CD4-positive, CD25-positive, alpha-beta regulatory T cell (primary cell): Measurements from ENCODE around the gene SF3B4. TPM values are rescaled to one million over a fixed set of nuclear protein-coding genes. Genes with fewer than 3 reads are reported as not detected.
A peak's percentile ranks its signal among the peaks of the same experiment; 100 is the strongest.
"Not testable (repeated sequence)": the region's sequence is repeated elsewhere in the genome, so short reads cannot be mapped to it uniquely, and the experiment has no call there.

Experiments
- ATAC-seq, 2 donors: fragments of 150-1000 bp; cut with Tn5 transposase; one replicate each; pipeline ENCODE4 v1.10.0; 2021; ENCODE audit warnings: low read depth in 2 of 2, moderate number of reproducible peaks in 2 of 2, moderate library complexity in 1 of 2
- DNase-seq, 3 donors: peaks; one replicate each; pipeline versions ENCODE4 v3.0.0 to v3.0.0-alpha.2; 2012 to 2022; ENCODE audit warnings: mixed read lengths in 1 of 3
- H3K27ac ChIP-seq: one replicate; pipeline ENCODE4 v1.7.0; 2013; ENCODE audit warnings: mild to moderate bottlenecking, low read length; ENCODE audit not compliant: insufficient read depth, poor library complexity, severe bottlenecking
- H3K27me3 ChIP-seq: one replicate; pipeline ENCODE4 v1.7.0; 2013; ENCODE audit warnings: low read length; ENCODE audit not compliant: control insufficient read depth, insufficient read depth
- H3K36me3 ChIP-seq: one replicate; pipeline ENCODE4 v1.7.0; 2013; ENCODE audit warnings: mild to moderate bottlenecking, low read length, moderate library complexity; ENCODE audit not compliant: control insufficient read depth, insufficient read depth
- H3K4me1 ChIP-seq: 2 replicates; pipeline ENCODE4 v1.7.0; 2013; ENCODE audit warnings: mild to moderate bottlenecking, low read length; ENCODE audit not compliant: insufficient read depth, control insufficient read depth, poor library complexity, severe bottlenecking
- H3K4me3 ChIP-seq: one replicate; pipeline ENCODE4 v1.7.0; 2013; ENCODE audit warnings: low read depth, mild to moderate bottlenecking, low read length, moderate library complexity
- H3K9me3 ChIP-seq, 2 experiments: 1 replicate in 1 of 2; 2 replicates in 1 of 2; pipeline ENCODE4 v1.7.0; 2013; ENCODE audit warnings: low read length in 2 of 2, mild to moderate bottlenecking in 1 of 2, moderate library complexity in 1 of 2; ENCODE audit not compliant: control insufficient read depth in 2 of 2
- H3K27ac Mint-ChIP-seq, 3 donors: one replicate each; pipeline ENCODE4 v1.8.0; 2020 to 2022; ENCODE audit warnings: mild to moderate bottlenecking in 3 of 3, mixed read lengths in 3 of 3, moderate library complexity in 2 of 3
- H3K27me3 Mint-ChIP-seq: one replicate; pipeline ENCODE4 v1.8.0; 2022; ENCODE audit warnings: mild to moderate bottlenecking, mixed read lengths
- H3K36me3 Mint-ChIP-seq: one replicate; pipeline ENCODE4 v1.8.0; 2020; ENCODE audit warnings: mixed read lengths
- H3K4me1 Mint-ChIP-seq, 4 donors: one replicate each; pipeline ENCODE4 v1.8.0; 2020 to 2022; ENCODE audit warnings: mixed read lengths in 4 of 4, mild to moderate bottlenecking in 1 of 4
- H3K4me3 Mint-ChIP-seq, 4 donors: one replicate each; pipeline ENCODE4 v1.8.0; 2020 to 2022; ENCODE audit warnings: mild to moderate bottlenecking in 4 of 4, mixed read lengths in 4 of 4, moderate library complexity in 3 of 4
- H3K9me3 Mint-ChIP-seq, 7 donors: one replicate each; pipeline ENCODE4 v1.8.0; 2020 to 2022; ENCODE audit warnings: mixed read lengths in 7 of 7, mild to moderate bottlenecking in 3 of 7, moderate library complexity in 2 of 7
- polyA plus RNA-seq, 4 donors: library from polyadenylated mRNA; unstranded; fragments of 300-500 nt; fragmentation: Illumina TruSeq; gene quantifications; one replicate each; pipeline ENCODE4 v1.2.3, GENCODE V29; 2021
- total RNA-seq: library from RNA; stranded (reverse); gene quantifications from one replicate; pipeline ENCODE4 v1.2.3, GENCODE V29; 2022

The SF3B4 gene
- total and polyA plus RNA-seq, 5 donors from 2014 or later, result 56.0 to 103 (median 84.4) TPM

- Mint-ChIP-seq H3K4me3 (no peak overlapping the region), H3K27ac (peak overlapping the region in 2 of 3 donors; percentile 31 to 32), H3K4me1 (peaks cover 7 to 19% (median 14%) of the 10 kb centered on the region in 4 donors), H3K9me3 (no peaks in the 10 kb centered on the region), H3K27me3 (no peaks in the 10 kb centered on the region), H3K36me3 (peaks cover 43% of the 10 kb centered on the region)
- DNase-seq, result no peak
- Histone ChIP-seq H3K4me3 (no peak overlapping the region), H3K4me1 (peaks cover 8% of the 10 kb centered on the region), H3K9me3 (no peaks in the 10 kb centered on the region), H3K27me3 (no peaks in the 10 kb centered on the region), H3K36me3 (peaks cover 32% of the 10 kb centered on the region), H3K27ac (peak overlapping the region; percentile 21)
- ATAC-seq, result no peak
Measured at GRCh38 chr1:149963358-149963757, 35.8 kb upstream of the SF3B4 start.

GRCh38 chr1:149962736-149963135 is 35.1 kb upstream of the SF3B4 start:
- H3K9me3 ChIP-seq, result no peaks in the 10 kb centered on the region
- peaks cover 8% of the 10 kb centered on the region for H3K4me1 ChIP-seq
- H3K27ac Mint-ChIP-seq, result peak overlapping the region in 2 of 3 donors; percentile 31 to 38
- no peaks in the 10 kb centered on the region for H3K27me3 Mint-ChIP-seq
- ATAC-seq, result no peak
- no peaks in the 10 kb centered on the region for H3K9me3 Mint-ChIP-seq
- H3K4me3 ChIP-seq, result no peak overlapping the region
- peaks cover 33% of the 10 kb centered on the region for H3K36me3 ChIP-seq
- peaks cover 44% of the 10 kb centered on the region for H3K36me3 Mint-ChIP-seq
- H3K4me3 Mint-ChIP-seq, result no peak overlapping the region
- peaks cover 7 to 19% (median 14%) of the 10 kb centered on the region in 4 donors for H3K4me1 Mint-ChIP-seq
- H3K27me3 ChIP-seq, result no peaks in the 10 kb centered on the region
- H3K27ac ChIP-seq, result no peak overlapping the region
- DNase-seq, result no peak

GRCh38 chr1:149962039-149962647 is 34.5 kb upstream of the SF3B4 start:
- Histone ChIP-seq H3K9me3 (no peaks in the 10 kb centered on the region), H3K4me1 (peaks cover 8% of the 10 kb centered on the region), H3K4me3 (no peak overlapping the region), H3K27ac (peak overlapping the region; percentile 38), H3K27me3 (no peaks in the 10 kb centered on the region), H3K36me3 (peaks cover 27% of the 10 kb centered on the region)
- peak; percentile 22 to 82 (median 64) for DNase-seq
- peaks cover 43% of the 10 kb centered on the region for H3K36me3 Mint-ChIP-seq
- H3K27ac Mint-ChIP-seq, result peak overlapping the region in 1 of 3 donors; percentile 38
- no peak overlapping the region for H3K4me3 Mint-ChIP-seq
- H3K27me3 Mint-ChIP-seq, result no peaks in the 10 kb centered on the region
- H3K9me3 Mint-ChIP-seq, result no peaks in the 10 kb centered on the region
- peak; percentile 74 to 80 for ATAC-seq
- H3K4me1 Mint-ChIP-seq, result peaks cover 7 to 19% (median 14%) of the 10 kb centered on the region in 4 donors

DNA sequence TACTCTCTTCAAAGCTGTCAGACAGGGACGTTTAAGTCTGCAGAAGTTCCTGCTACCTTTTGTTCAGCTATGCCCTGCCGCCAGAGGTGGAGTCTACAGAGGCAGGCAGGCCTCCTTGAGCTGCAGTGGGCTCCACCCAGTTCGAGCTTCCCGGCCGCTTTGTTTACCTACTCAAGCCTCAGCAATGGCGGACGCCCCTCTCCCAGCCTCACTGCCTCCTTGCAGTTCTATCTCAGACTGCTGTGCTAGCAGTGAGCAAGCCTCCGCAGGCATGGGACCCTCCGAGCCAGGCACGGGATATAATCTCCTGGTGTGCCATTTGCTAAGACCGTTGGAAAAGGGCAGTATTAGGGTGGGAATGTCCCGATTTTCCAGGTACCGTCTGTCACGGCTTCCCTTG is 29.9 kb upstream of the SF3B4 start:
- peaks cover 4 to 13% (median 8%) of the 10 kb centered on the region in 4 donors for H3K4me1 Mint-ChIP-seq
- not testable (repeated sequence) for H3K9me3 ChIP-seq, DNase-seq, H3K27me3 ChIP-seq, H3K9me3 Mint-ChIP-seq, H3K4me3 Mint-ChIP-seq, H3K4me1 ChIP-seq, H3K27me3 Mint-ChIP-seq, H3K4me3 ChIP-seq, ATAC-seq, H3K36me3 ChIP-seq, H3K27ac Mint-ChIP-seq, H3K27ac ChIP-seq
- H3K36me3 Mint-ChIP-seq, result peaks cover 29% of the 10 kb centered on the region

- Mint-ChIP-seq H3K9me3 (peaks cover 0 to 1% (median 0%) of the 10 kb centered on the region in 7 donors), H3K27ac (no peak overlapping the region), H3K4me1 (peaks cover 0 to 4% (median 0%) of the 10 kb centered on the region in 4 donors), H3K27me3 (no peaks in the 10 kb centered on the region), H3K4me3 (no peak overlapping the region), H3K36me3 (peaks cover 39% of the 10 kb centered on the region)
- no peaks in the 10 kb centered on the region for H3K9me3 ChIP-seq
- no peak for DNase-seq
- no peak overlapping the region for H3K27ac ChIP-seq
- no peaks in the 10 kb centered on the region for H3K4me1 ChIP-seq
- ATAC-seq, result no peak
- H3K4me3 ChIP-seq, result no peak overlapping the region
- H3K36me3 ChIP-seq, result peaks cover 12% of the 10 kb centered on the region
- H3K27me3 ChIP-seq, result no peaks in the 10 kb centered on the region
Measured at GRCh38 chr1:149949911-149950310, 22.3 kb upstream of the SF3B4 start.

- Histone ChIP-seq H3K9me3 (no peaks in the 10 kb centered on the region), H3K27me3 (no peaks in the 10 kb centered on the region), H3K4me3 (no peak overlapping the region), H3K36me3 (peaks cover 17% of the 10 kb centered on the region), H3K4me1 (no peaks in the 10 kb centered on the region), H3K27ac (no peak overlapping the region)
- Mint-ChIP-seq H3K27ac (peak overlapping the region in 1 of 3 donors; percentile 48), H3K27me3 (no peaks in the 10 kb centered on the region), H3K4me1 (peaks cover 0 to 8% (median 0%) of the 10 kb centered on the region in 4 donors), H3K9me3 (no peaks in the 10 kb centered on the region), H3K4me3 (no peak overlapping the region), H3K36me3 (peaks cover 34% of the 10 kb centered on the region)
- no peak for DNase-seq
- ATAC-seq, result no peak
Measured at GRCh38 chr1:149945206-149945605, 17.6 kb upstream of the SF3B4 start.

DNA sequence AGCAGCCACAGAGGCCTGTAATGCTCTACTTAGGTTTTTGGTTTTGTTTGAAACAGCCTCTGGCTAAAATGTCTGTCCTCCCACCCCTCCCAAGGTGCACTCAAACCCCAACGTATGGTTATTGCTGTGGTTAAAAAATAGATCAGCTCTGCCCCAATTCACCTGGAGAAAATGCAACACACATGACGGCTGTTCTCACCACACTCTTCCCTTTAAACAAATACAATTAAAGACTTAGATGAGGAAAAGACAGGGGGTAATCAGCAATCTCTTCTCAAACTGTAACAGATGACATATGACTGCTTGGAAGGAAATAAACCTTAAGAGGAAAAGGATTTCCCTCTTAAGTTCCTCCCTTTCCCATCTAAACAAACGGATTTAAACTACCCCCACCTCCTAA is 15.3 kb upstream of the SF3B4 start:
- Mint-ChIP-seq H3K4me1 (peaks cover 6 to 11% (median 8%) of the 10 kb centered on the region in 4 donors), H3K27ac (no peak overlapping the region), H3K36me3 (peaks cover 20% of the 10 kb centered on the region), H3K9me3 (no peaks in the 10 kb centered on the region), H3K4me3 (no peak overlapping the region), H3K27me3 (no peaks in the 10 kb centered on the region)
- no peaks in the 10 kb centered on the region for H3K9me3 ChIP-seq
- H3K4me3 ChIP-seq, result no peak overlapping the region
- ATAC-seq (no peak), DNase-seq (no peak)
- H3K4me1 ChIP-seq, result peaks cover 2% of the 10 kb centered on the region
- peaks cover 9% of the 10 kb centered on the region for H3K36me3 ChIP-seq
- no peak overlapping the region for H3K27ac ChIP-seq
- H3K27me3 ChIP-seq, result no peaks in the 10 kb centered on the region

DNA sequence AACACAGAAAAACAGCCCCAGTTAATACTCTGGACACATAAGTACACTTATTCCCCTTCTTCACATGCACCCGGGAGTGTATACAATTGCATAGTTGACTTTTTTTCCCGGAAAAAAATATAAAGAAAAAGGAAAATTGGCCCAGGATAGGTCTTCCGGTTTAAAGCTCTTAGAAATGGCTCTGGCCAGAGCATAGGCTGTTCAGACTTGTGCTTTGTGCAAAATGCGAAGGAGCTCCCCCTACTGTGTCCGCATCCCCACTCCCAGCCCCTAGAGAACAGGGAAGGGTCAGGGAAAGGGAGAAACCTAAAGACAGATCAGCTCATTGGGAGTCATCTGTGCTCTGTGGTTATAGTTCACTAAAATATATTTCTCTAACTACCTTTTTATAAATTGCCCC is 14.6 kb upstream of the SF3B4 start:
- peaks cover 8 to 18% (median 11%) of the 10 kb centered on the region in 4 donors for H3K4me1 Mint-ChIP-seq
- no peak overlapping the region for H3K27ac Mint-ChIP-seq
- Histone ChIP-seq H3K27me3 (no peaks in the 10 kb centered on the region), H3K9me3 (no peaks in the 10 kb centered on the region), H3K27ac (no peak overlapping the region), H3K4me3 (no peak overlapping the region), H3K4me1 (peaks cover 4% of the 10 kb centered on the region), H3K36me3 (peaks cover 9% of the 10 kb centered on the region)
- ATAC-seq (no peak), DNase-seq (no peak)
- peaks cover 15% of the 10 kb centered on the region for H3K36me3 Mint-ChIP-seq
- no peaks in the 10 kb centered on the region for H3K9me3 Mint-ChIP-seq
- H3K4me3 Mint-ChIP-seq, result no peak overlapping the region
- no peaks in the 10 kb centered on the region for H3K27me3 Mint-ChIP-seq
